Suprapubic skin (tissue), 4 donors: ENCODE data around the gene C3orf38. TPM values are rescaled to one million over a fixed set of nuclear protein-coding genes. Genes with fewer than 3 reads are reported as not detected.
A peak's percentile ranks its signal among the peaks of the same experiment; 100 is the strongest.

Experiments used
- DNase-seq, 2 donors: peaks; one replicate each; pipeline ENCODE4 v3.0.0-alpha.2; 2019; ENCODE audit warnings: low spot score in 2 of 2
- H3K27ac ChIP-seq: fragments of 200-600 bp; sonication (generic); one replicate; pipeline ENCODE4 v1.5.1; 2019
- H3K27me3 ChIP-seq: fragments of 200-600 bp; sonication (generic); one replicate; pipeline ENCODE4 v1.5.1; 2019
- H3K36me3 ChIP-seq: fragments of 200-600 bp; sonication (generic); one replicate; pipeline ENCODE4 v1.5.1; 2019
- H3K4me1 ChIP-seq: fragments of 200-600 bp; sonication (generic); one replicate; pipeline ENCODE4 v1.5.1; 2019
- H3K4me3 ChIP-seq: fragments of 200-600 bp; sonication (generic); one replicate; pipeline ENCODE4 v1.5.1; 2019; ENCODE audit warnings: mild to moderate bottlenecking
- H3K9me3 ChIP-seq: fragments of 200-600 bp; sonication (generic); one replicate; pipeline ENCODE4 v1.5.1; 2019
- CTCF ChIP-seq, 2 donors: fragments of 200-600 bp in 1 of 2; fragments of 450-650 bp in 1 of 2; sonication (generic) in 1 of 2; IDR thresholded peaks; one replicate each; pipeline ENCODE4 v1.5.1; 2016 to 2019; ENCODE audit warnings: antibody characterized with exemption in 2 of 2, mild to moderate bottlenecking in 1 of 2, moderate library complexity in 1 of 2
- EP300 ChIP-seq: sonication (generic); formaldehyde crosslinking; IDR thresholded peaks from one replicate; pipeline ENCODE4 v1.6.1; 2017; ENCODE audit warnings: antibody characterized with exemption
- POLR2A ChIP-seq, 2 donors: fragments of 450-650 bp; IDR thresholded peaks; one replicate each; pipeline ENCODE4 v1.6.1; 2017; ENCODE audit warnings: antibody characterized with exemption in 2 of 2, mild to moderate bottlenecking in 2 of 2, moderate library complexity in 2 of 2
- POLR2AphosphoS5 ChIP-seq, 3 donors: sonication (generic); formaldehyde crosslinking; IDR thresholded peaks; one replicate each; pipeline ENCODE4 v1.6.1; 2017; ENCODE audit warnings: antibody characterized with exemption in 3 of 3
- WGBS: methylation state at CpG from one replicate; pipeline ENCODE4 v1.1.5; 2018; 5-methylcytosine and 5-hydroxymethylcytosine counted together
- total RNA-seq, 4 donors: library from RNA; depleted of rRNA; stranded (reverse); fragments of >200 nt; gene quantifications; one replicate each; pipeline ENCODE4 v1.1.0, GENCODE V29; 2016

The C3orf38 gene
- total RNA-seq, result 10 to 100 TPM; 14.1 to 30.8 (median 18.4) TPM

- TF ChIP-seq EP300 (no peak), CTCF (IDR thresholded peaks at IDR 0.05) (no peak), POLR2A (IDR thresholded peaks at IDR 0.05) (peak; percentile 30 to 45), POLR2AphosphoS5 (IDR thresholded peaks at IDR 0.05) (peak in 2 of 3 donors; percentile 47 to 62)
- Histone ChIP-seq H3K9me3 (no peaks in the 10 kb centered on the region), H3K36me3 (peaks cover 14% of the 10 kb centered on the region), H3K27ac (peak within 1 kb of the TSS; percentile 94), H3K4me3 (peak within 1 kb of the TSS; percentile 90), H3K27me3 (no peaks in the 10 kb centered on the region), H3K4me1 (peaks cover 32% of the 10 kb centered on the region)
- peak; percentile 91 to 94 for DNase-seq
- under 1% methylated on average over 32 of the region's 57 CpGs for WGBS
These were observed at the start of gene C3orf38 for GRCh38 chr3:88149509-88150362. C3orf38 (plus strand) TSS chr3:88149959; CDS start chr3:88150053, 94 bp downstream.

GRCh38 chr3:88101142-88101541 lies 48.6 kb upstream of the C3orf38 start:
- peaks cover 4% of the 10 kb centered on the region for H3K4me1 ChIP-seq
- no peak overlapping the region for H3K27ac ChIP-seq
- no peaks in the 10 kb centered on the region for H3K9me3 ChIP-seq
- TF ChIP-seq POLR2A (IDR thresholded peaks at IDR 0.05) (no peak), POLR2AphosphoS5 (IDR thresholded peaks at IDR 0.05) (no peak), CTCF (IDR thresholded peaks at IDR 0.05) (no peak), EP300 (no peak)
- H3K4me3 ChIP-seq, result no peak overlapping the region
- no peak for DNase-seq
- no peaks in the 10 kb centered on the region for H3K36me3 ChIP-seq
- H3K27me3 ChIP-seq, result no peaks in the 10 kb centered on the region
- 93% methylated on average over 1 of the region's 1 CpG for WGBS

- TF ChIP-seq CTCF (IDR thresholded peaks at IDR 0.05) (no peak), POLR2AphosphoS5 (IDR thresholded peaks at IDR 0.05) (no peak), POLR2A (IDR thresholded peaks at IDR 0.05) (no peak), EP300 (no peak)
- DNase-seq, result no peak
- no peak overlapping the region for H3K27ac ChIP-seq
- no peaks in the 10 kb centered on the region for H3K27me3 ChIP-seq
- H3K4me1 ChIP-seq, result peaks cover 11% of the 10 kb centered on the region
- no peaks in the 10 kb centered on the region for H3K36me3 ChIP-seq
- H3K4me3 ChIP-seq, result no peak overlapping the region
- no peaks in the 10 kb centered on the region for H3K9me3 ChIP-seq
These were observed 44.4 kb upstream of the C3orf38 start for GRCh38 chr3:88105325-88105724.

GRCh38 chr3:88112289-88112688 lies 37.5 kb upstream of the C3orf38 start:
- DNase-seq, result no peak
- TF ChIP-seq CTCF (IDR thresholded peaks at IDR 0.05), result no peak
- no peak for TF ChIP-seq POLR2A (IDR thresholded peaks at IDR 0.05)
- TF ChIP-seq POLR2AphosphoS5 (IDR thresholded peaks at IDR 0.05), result no peak
- TF ChIP-seq EP300, result no peak
- Histone ChIP-seq H3K27ac (no peak overlapping the region), H3K4me3 (no peak overlapping the region), H3K9me3 (no peaks in the 10 kb centered on the region), H3K27me3 (no peaks in the 10 kb centered on the region), H3K36me3 (peaks cover 8% of the 10 kb centered on the region), H3K4me1 (peaks cover 2% of the 10 kb centered on the region)
- WGBS, result 92% methylated on average over 1 of the region's 1 CpG

- WGBS, result 37% methylated on average over 5 of the region's 5 CpGs
- H3K4me1 ChIP-seq, result no peaks in the 10 kb centered on the region
- peaks cover 8% of the 10 kb centered on the region for H3K36me3 ChIP-seq
- H3K27me3 ChIP-seq, result no peaks in the 10 kb centered on the region
- no peaks in the 10 kb centered on the region for H3K9me3 ChIP-seq
- peak; percentile 69 to 70 for TF ChIP-seq CTCF (IDR thresholded peaks at IDR 0.05)
- TF ChIP-seq POLR2AphosphoS5 (IDR thresholded peaks at IDR 0.05), result no peak
- TF ChIP-seq POLR2A (IDR thresholded peaks at IDR 0.05), result no peak
- DNase-seq, result no peak
- no peak overlapping the region for H3K27ac ChIP-seq
- no peak overlapping the region for H3K4me3 ChIP-seq
These were observed 36.2 kb upstream of the C3orf38 start for GRCh38 chr3:88113311-88114162.
